ENCODE measurements around the gene APLP2.

APLP2 gene

DNA sequence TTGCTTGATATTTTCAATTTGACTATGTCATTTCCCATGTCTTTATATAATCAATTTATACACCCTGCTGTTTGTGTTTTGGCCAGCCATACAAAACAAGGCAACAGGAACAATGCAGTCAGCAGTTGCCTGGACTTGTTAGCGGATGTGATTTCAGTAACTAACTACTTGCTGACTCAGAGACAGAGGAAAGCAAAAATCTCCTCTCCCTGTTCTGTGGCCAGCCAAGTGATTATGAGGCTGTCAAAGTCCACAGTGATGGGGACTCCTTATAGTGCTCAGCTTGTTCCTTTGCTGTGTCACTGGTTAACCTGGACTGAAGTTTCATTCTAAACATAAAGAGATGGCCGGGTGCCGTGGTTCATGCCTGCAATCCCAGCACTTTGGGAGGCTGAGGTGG lies 32.6 kb upstream of the APLP2 start:
- Histone ChIP-seq H3K27ac (no peak overlapping the region), H3K36me3 (no peaks in the 10 kb centered on the region), H3K27me3 (no peaks in the 10 kb centered on the region), H3K9me3 (no peaks in the 10 kb centered on the region), H3K4me1 (ENCODE audit: control insufficient read depth in 1 of 2, insufficient read depth in 1 of 2, low read depth in 1 of 2, low read length in 1 of 2) (peaks cover 3 to 5% of the 10 kb centered on the region in 2 experiments), H3K4me3 (ENCODE audit: low read depth in 1 of 2, low read length in 1 of 2) (no peak overlapping the region)
- TF ChIP-seq, protein P1, sequence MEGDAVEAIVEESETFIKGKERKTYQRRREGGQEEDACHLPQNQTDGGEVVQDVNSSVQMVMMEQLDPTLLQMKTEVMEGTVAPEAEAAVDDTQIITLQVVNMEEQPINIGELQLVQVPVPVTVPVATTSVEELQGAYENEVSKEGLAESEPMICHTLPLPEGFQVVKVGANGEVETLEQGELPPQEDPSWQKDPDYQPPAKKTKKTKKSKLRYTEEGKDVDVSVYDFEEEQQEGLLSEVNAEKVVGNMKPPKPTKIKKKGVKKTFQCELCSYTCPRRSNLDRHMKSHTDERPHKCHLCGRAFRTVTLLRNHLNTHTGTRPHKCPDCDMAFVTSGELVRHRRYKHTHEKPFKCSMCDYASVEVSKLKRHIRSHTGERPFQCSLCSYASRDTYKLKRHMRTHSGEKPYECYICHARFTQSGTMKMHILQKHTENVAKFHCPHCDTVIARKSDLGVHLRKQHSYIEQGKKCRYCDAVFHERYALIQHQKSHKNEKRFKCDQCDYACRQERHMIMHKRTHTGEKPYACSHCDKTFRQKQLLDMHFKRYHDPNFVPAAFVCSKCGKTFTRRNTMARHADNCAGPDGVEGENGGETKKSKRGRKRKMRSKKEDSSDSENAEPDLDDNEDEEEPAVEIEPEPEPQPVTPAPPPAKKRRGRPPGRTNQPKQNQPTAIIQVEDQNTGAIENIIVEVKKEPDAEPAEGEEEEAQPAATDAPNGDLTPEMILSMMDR (IDR thresholded peaks at IDR 0.05): no peak

DNA sequence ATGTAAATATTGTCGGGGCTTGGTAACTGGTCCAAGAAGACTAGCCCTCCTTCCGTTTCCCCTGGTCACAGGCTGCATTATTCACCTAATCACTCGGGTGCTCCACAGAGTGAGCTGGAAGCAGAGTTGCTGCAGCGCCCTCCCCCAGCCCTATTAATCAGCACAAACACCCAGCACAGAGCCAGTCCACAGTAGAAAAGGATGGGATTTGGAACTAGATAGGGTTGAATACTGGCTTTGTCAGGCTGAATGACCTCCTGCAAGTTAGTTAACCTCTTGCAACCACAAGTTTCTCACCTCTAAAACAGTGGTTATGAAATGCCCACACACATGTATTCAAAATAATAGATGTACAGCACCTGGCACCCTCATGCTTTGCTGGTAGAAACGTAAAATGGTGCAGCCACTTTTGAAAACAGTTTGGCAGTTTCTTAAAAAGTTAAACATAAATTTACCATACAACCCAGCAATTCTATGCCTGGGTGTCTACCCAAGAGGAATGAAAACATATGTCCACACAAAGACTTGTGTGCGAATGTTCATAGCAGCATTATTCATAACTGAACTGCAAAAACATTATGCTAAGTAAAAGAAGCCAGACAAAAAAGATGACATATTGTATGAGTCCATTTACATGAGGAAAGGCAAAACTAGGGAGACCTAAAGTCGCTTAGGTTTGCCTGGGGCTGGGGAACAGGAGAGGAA lies 31.7 kb upstream of the APLP2 start:
- H3K4me1 ChIP-seq (ENCODE audit: control insufficient read depth in 1 of 2, insufficient read depth in 1 of 2, low read depth in 1 of 2, low read length in 1 of 2): peaks cover 13 to 15% of the 10 kb centered on the region in 2 experiments
- TF ChIP-seq, protein P1 (IDR thresholded peaks at IDR 0.05): no peak
- no peak overlapping the region for H3K4me3 ChIP-seq (ENCODE audit: low read depth in 1 of 2, low read length in 1 of 2)
- H3K9me3 ChIP-seq: no peaks in the 10 kb centered on the region
- no peaks in the 10 kb centered on the region for H3K36me3 ChIP-seq
- no peaks in the 10 kb centered on the region for H3K27me3 ChIP-seq
- no peak overlapping the region for H3K27ac ChIP-seq

DNA sequence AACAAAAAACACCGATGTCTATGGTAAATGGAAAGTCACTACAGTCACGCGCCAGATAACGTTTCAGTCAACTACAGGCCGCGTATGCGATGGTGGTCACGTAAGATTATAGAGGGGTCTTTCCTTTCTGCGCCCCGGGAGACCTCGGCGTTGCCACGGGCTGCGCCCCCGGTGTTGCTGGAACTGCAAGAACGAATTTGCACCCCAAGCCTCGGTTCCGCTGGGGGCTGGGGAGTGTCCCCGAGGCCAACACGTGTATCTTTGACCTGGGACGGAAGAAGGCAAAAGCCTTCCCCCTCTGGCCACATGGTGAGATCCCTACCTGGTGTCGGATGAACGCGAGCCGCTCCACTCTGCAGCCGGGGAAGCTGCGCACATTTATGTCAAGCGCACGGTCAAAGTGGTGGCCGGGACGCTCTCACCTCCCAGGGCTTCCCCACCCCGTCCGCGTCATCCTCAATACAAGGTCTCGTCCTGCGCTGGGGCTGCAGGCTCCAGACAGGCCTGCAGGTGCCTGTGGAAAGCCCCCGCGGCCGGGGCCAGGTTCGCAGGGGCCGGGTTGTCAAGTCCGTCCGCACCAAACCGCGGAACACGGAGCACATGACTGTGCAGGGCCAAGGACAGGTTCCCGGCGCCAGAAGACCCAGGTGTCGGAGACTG lies 29.3 kb upstream of the APLP2 start:
- Histone ChIP-seq H3K36me3 (no peaks in the 10 kb centered on the region), H3K4me1 (ENCODE audit: control insufficient read depth in 1 of 2, insufficient read depth in 1 of 2, low read depth in 1 of 2, low read length in 1 of 2) (peaks cover 21 to 27% of the 10 kb centered on the region in 2 experiments), H3K27ac (no peak overlapping the region), H3K9me3 (no peaks in the 10 kb centered on the region), H3K4me3 (ENCODE audit: low read depth in 1 of 2, low read length in 1 of 2) (no peak overlapping the region), H3K27me3 (no peaks in the 10 kb centered on the region)
- TF ChIP-seq, protein P1 (IDR thresholded peaks at IDR 0.05): no peak

DNA sequence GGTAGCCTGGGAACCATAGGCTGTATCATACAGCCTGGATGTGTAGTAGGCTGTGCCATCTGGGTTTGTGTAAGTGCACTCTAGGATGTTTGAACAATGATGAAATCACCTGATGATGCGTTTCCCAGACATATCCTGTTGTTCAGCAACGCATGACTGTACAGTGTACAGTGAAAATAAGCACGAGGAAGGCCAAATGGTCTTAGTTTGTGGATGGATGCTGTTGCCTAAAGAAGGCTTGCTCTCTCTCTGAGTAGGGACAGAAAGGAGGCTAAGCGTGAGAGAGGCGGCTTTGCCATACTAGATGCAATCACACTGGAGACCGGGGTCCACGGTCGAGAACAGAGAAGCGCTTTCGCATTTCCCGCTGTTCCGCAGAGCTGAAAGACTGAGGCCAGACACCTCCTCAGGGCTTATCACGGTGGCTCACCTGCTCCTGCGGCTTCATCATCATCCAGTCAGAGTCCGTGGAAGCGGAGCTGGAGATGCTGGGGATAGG lies 27.6 kb upstream of the APLP2 start:
- Histone ChIP-seq H3K27me3 (no peaks in the 10 kb centered on the region), H3K9me3 (no peaks in the 10 kb centered on the region), H3K4me1 (ENCODE audit: control insufficient read depth in 1 of 2, insufficient read depth in 1 of 2, low read depth in 1 of 2, low read length in 1 of 2) (peaks cover 21 to 27% of the 10 kb centered on the region in 2 experiments), H3K36me3 (no peaks in the 10 kb centered on the region), H3K27ac (peak overlapping the region; percentile 83), H3K4me3 (ENCODE audit: low read depth in 1 of 2, low read length in 1 of 2) (no peak overlapping the region)
- TF ChIP-seq, protein P1 (IDR thresholded peaks at IDR 0.05): no peak

DNA sequence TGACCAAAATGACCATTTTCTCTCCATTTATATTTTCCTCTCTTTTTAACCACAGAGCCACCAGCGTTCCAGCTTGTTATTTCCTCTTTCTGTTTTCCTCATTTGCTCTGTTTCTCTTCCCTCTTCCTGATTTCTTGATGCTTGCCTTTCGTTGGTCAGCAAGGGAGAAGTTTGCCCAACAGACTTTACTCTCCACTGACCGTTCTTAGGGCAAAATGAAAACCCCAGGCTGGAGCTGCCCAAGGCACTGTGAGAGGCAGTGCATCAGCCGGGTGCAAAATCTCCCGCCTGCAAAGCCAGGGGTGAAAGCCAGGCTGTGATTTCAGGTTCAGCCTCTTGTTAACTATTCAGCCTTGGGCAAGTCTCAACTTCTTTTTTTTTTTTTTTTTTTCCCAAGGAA lies 26.1 kb upstream of the APLP2 start:
- TF ChIP-seq, protein P1 (IDR thresholded peaks at IDR 0.05): no peak
- Histone ChIP-seq H3K9me3 (no peaks in the 10 kb centered on the region), H3K27ac (peak overlapping the region; percentile 83), H3K27me3 (no peaks in the 10 kb centered on the region), H3K4me3 (ENCODE audit: low read depth in 1 of 2, low read length in 1 of 2) (peak overlapping the region; percentile 28 to 51), H3K36me3 (no peaks in the 10 kb centered on the region), H3K4me1 (ENCODE audit: control insufficient read depth in 1 of 2, insufficient read depth in 1 of 2, low read depth in 1 of 2, low read length in 1 of 2) (peaks cover 21 to 27% of the 10 kb centered on the region in 2 experiments)

Measured in neutrophil (primary cell).